SK-N-SH (cell line): Measurements from ENCODE around the gene NEK10.

Source experiments
- CTCF ChIP-seq: fragments of 200-600 bp; sonication (generic); IDR thresholded peaks from 2 replicates; pipeline ENCODE4 v1.6.1; 2017; ENCODE audit warnings: antibody characterized with exemption, mild to moderate bottlenecking, moderate library complexity
- FOSL2 ChIP-seq: IDR thresholded peaks from 2 replicates; pipeline ENCODE4 v1.4.0; 2012; ENCODE audit warnings: low read depth, mild to moderate bottlenecking, moderate library complexity, borderline replicate concordance
- FOXJ3 ChIP-seq: sonication (generic); formaldehyde crosslinking; IDR thresholded peaks from 2 replicates; pipeline ENCODE4 v1.5.1; 2020; ENCODE audit warnings: mild to moderate bottlenecking, missing genetic modification reagents
- GABPA ChIP-seq: IDR thresholded peaks from 2 replicates; pipeline ENCODE4 v1.4.0; 2012; ENCODE audit warnings: low read depth, mild to moderate bottlenecking
- IRF3 ChIP-seq: fragments of 150-350 bp; IDR thresholded peaks from 2 replicates; pipeline ENCODE4 v1.6.1; 2016; ENCODE audit warnings: mild to moderate bottlenecking, low read depth, low read length
- MEF2A ChIP-seq: IDR thresholded peaks from 2 replicates; pipeline ENCODE4 v1.4.0; 2012; ENCODE audit warnings: low read depth, borderline replicate concordance
- POLR2AphosphoS5 ChIP-seq: IDR thresholded peaks from 2 replicates; pipeline ENCODE4 v1.6.1; 2012; ENCODE audit warnings: low read depth, low read length
- RAD21 ChIP-seq: IDR thresholded peaks from 2 replicates; pipeline ENCODE4 v1.6.1; 2012; ENCODE audit warnings: mild to moderate bottlenecking, low read length
- SIN3A ChIP-seq: IDR thresholded peaks from 2 replicates; pipeline ENCODE4 v1.6.1; 2012; ENCODE audit warnings: low read depth, mild to moderate bottlenecking, low read length, moderate library complexity, borderline replicate concordance
- TCF12 ChIP-seq: IDR thresholded peaks from 2 replicates; pipeline ENCODE4 v1.4.0; 2012
- TEAD4 ChIP-seq: IDR thresholded peaks from 2 replicates; pipeline ENCODE4 v1.4.0; 2012; ENCODE audit warnings: mild to moderate bottlenecking, borderline replicate concordance; ENCODE audit not compliant: insufficient read depth
- USF1 ChIP-seq: IDR thresholded peaks from 2 replicates; pipeline ENCODE4 v1.4.0; 2012; ENCODE audit warnings: low read depth, borderline replicate concordance
- USF2 ChIP-seq: fragments of 150-350 bp; IDR thresholded peaks from 2 replicates; pipeline ENCODE4 v1.6.1; 2017; ENCODE audit warnings: antibody characterized with exemption, low read length, low read depth, borderline replicate concordance
- TF ChIP-seq, protein P1 (sequence below): IDR thresholded peaks from 2 replicates; pipeline ENCODE4 v1.4.0; 2012; ENCODE audit warnings: low read depth

- TF ChIP-seq MEF2A (no peak), TEAD4 (no peak), CTCF (no peak), USF2 (no peak), IRF3 (no peak), FOXJ3 (CRISPR knock-in tag) (no peak), TCF12 (no peak), POLR2AphosphoS5 (no peak), USF1 (no peak), RAD21 (no peak), SIN3A (no peak), FOSL2 (no peak), GABPA (no peak)
- TF ChIP-seq, protein P1, sequence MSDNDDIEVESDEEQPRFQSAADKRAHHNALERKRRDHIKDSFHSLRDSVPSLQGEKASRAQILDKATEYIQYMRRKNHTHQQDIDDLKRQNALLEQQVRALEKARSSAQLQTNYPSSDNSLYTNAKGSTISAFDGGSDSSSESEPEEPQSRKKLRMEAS, result no peak
Measured at GRCh38 chr3:27356976-27357375, 12.2 kb downstream of the NEK10 start.
